Endothelial cell of umbilical vein (primary cell): Measurements from ENCODE around the gene CDCP1. TPM values are rescaled to one million over a fixed set of nuclear protein-coding genes. Genes with fewer than 3 reads are reported as not detected.

Experiments used
- BruUV-seq: library from RNA; stranded (reverse); fragments of 400-500 nt; replicated peaks from 2 replicates; lab custom pipeline; 2021; lab: Mats Ljungman, UMichigan
- CTCF ChIA-PET: fragments of 300-600, 350-600 bp; sonication (Branson Sonifier 250); formaldehyde crosslinking; loops from one replicate; lab custom pipeline; 2021; ENCODE audit warnings: antibody characterized with exemption, inconsistent platforms; lab: Charles Lee
- POLR2A ChIA-PET: fragments of 300-600, 350-600 bp; sonication (Branson Sonifier 250); formaldehyde crosslinking; loops from one replicate; lab custom pipeline; 2021; ENCODE audit warnings: antibody characterized with exemption, inconsistent platforms; lab: Charles Lee
- DNase-seq: peaks from one replicate; pipeline ENCODE4 v3.0.0-alpha.2; 2011; ENCODE audit warnings: low read depth, low spot score
- FAIRE-seq: peaks from 2 replicates; lab custom pipeline; 2011; peaks lifted over from hg19 to GRCh38; lab: Jason Lieb, UNC
- H2AFZ ChIP-seq: 2 replicates; pipeline ENCODE4 v1.6.0; 2012; ENCODE audit warnings: low read depth, low read length, control low read depth, inconsistent platforms
- H3K27ac ChIP-seq: 2 replicates; pipeline ENCODE4 v1.5.1; 2011; ENCODE audit warnings: low read depth, mild to moderate bottlenecking, control low read depth, low read length, moderate library complexity; ENCODE audit not compliant: insufficient read depth
- H3K27me3 ChIP-seq, 2 experiments: 2 replicates each; pipeline versions ENCODE4 v1.6.0 to v1.6.1; 2011; ENCODE audit warnings: low read length in 2 of 2, mixed read lengths in 1 of 2; ENCODE audit not compliant: control insufficient read depth in 2 of 2, insufficient read depth in 2 of 2
- H3K36me3 ChIP-seq, 2 experiments: 2 replicates in 1 of 2; 3 replicates in 1 of 2; pipeline ENCODE4 v1.5.1; 2011; ENCODE audit warnings: low read length in 2 of 2, mild to moderate bottlenecking in 1 of 2, moderate library complexity in 1 of 2; ENCODE audit not compliant: control insufficient read depth in 2 of 2, insufficient read depth in 2 of 2; ENCODE audit errors: extremely low read depth in 1 of 2
- H3K4me1 ChIP-seq: 3 replicates; pipeline ENCODE4 v1.5.1; 2011; ENCODE audit warnings: mild to moderate bottlenecking, low read length; ENCODE audit not compliant: control insufficient read depth, insufficient read depth; ENCODE audit errors: extremely low read depth
- H3K4me2 ChIP-seq: 2 replicates; pipeline ENCODE4 v1.6.1; 2011; ENCODE audit warnings: low read length, control low read depth, mixed read lengths; ENCODE audit not compliant: insufficient read depth
- H3K4me3 ChIP-seq, 3 experiments: fragments of 200-600 bp in 1 of 3; sonication (generic), shearing (Covaris generic) in 1 of 3; replicated peaks in 1 of 3; 2 replicates each; pipeline ENCODE4 v1.5.1; 2011 to 2016; ENCODE audit warnings: control low read depth in 3 of 3, low read length in 3 of 3, mild to moderate bottlenecking in 2 of 3, inconsistent platforms in 1 of 3, low read depth in 1 of 3, moderate library complexity in 1 of 3; ENCODE audit not compliant: insufficient read depth in 1 of 3
- H3K79me2 ChIP-seq: 2 replicates; pipeline ENCODE4 v1.6.0; 2012; ENCODE audit warnings: low read length, inconsistent platforms; ENCODE audit not compliant: control insufficient read depth, insufficient read depth
- H3K9ac ChIP-seq: replicated peaks from 2 replicates; pipeline ENCODE3; 2011; ENCODE audit warnings: low read length, control low read depth; ENCODE audit not compliant: insufficient read depth; ENCODE audit errors: extremely low read depth
- H3K9me1 ChIP-seq: replicated peaks from 3 replicates; pipeline ENCODE4 v1.6.0; 2011; ENCODE audit warnings: mild to moderate bottlenecking, low read length; ENCODE audit not compliant: control insufficient read depth, insufficient read depth; ENCODE audit errors: extremely low read depth
- H3K9me3 ChIP-seq: replicated peaks from 2 replicates; pipeline ENCODE4 v1.5.1; 2012; ENCODE audit warnings: low read length, inconsistent platforms; ENCODE audit not compliant: control insufficient read depth, insufficient read depth
- H4K20me1 ChIP-seq: replicated peaks from 2 replicates; pipeline ENCODE3; 2011; ENCODE audit warnings: mild to moderate bottlenecking, low read length; ENCODE audit not compliant: control insufficient read depth, insufficient read depth; ENCODE audit errors: extremely low read depth
- EZH2 ChIP-seq: IDR thresholded peaks from 2 replicates; pipeline ENCODE4 v1.6.1; 2012; ENCODE audit warnings: borderline replicate concordance, low read depth, mild to moderate bottlenecking, moderate library complexity, low read length, inconsistent platforms; ENCODE audit not compliant: severe bottlenecking
- FOS ChIP-seq: IDR thresholded peaks from 2 replicates; pipeline ENCODE4 v1.6.1; 2011; ENCODE audit warnings: mild to moderate bottlenecking, low read length, moderate library complexity, borderline replicate concordance; ENCODE audit not compliant: insufficient read depth
- GATA2 ChIP-seq: IDR thresholded peaks from 2 replicates; pipeline ENCODE4 v1.7.0; 2011; ENCODE audit warnings: low read depth, mild to moderate bottlenecking, moderate library complexity, mixed read lengths, low read length; ENCODE audit not compliant: insufficient read length, insufficient read depth
- JUN ChIP-seq: IDR thresholded peaks from 2 replicates; pipeline ENCODE4 v1.6.1; 2011; ENCODE audit warnings: borderline replicate concordance, low read depth; ENCODE audit not compliant: insufficient read length, insufficient read depth
- MAX ChIP-seq: IDR thresholded peaks from 2 replicates; pipeline ENCODE4 v1.6.1; 2011; ENCODE audit not compliant: insufficient read depth, insufficient read length
- MYC ChIP-seq: IDR thresholded peaks from one replicate; pipeline ENCODE4 v1.6.1; 2011; ENCODE audit warnings: mild to moderate bottlenecking, low read depth, low read length
- POLR2A ChIP-seq: IDR thresholded peaks from 2 replicates; pipeline ENCODE4 v1.6.1; 2012; ENCODE audit warnings: low read depth, mild to moderate bottlenecking, control low read depth, low read length
- POLR2AphosphoS5 ChIP-seq: IDR thresholded peaks from 2 replicates; pipeline ENCODE4 v1.6.1; 2012; ENCODE audit warnings: low read depth, mild to moderate bottlenecking, control low read depth, low read length, moderate library complexity; ENCODE audit not compliant: insufficient read depth
- dilution Hi-C: fragments of 300-500 bp; cut with MboI; formaldehyde crosslinking; loops from one replicate; pipeline ENCODE4 v1.15.0; 2019; ENCODE audit warnings: low sequenced_read_pairs; ENCODE audit not compliant: extremely low pct_ligation_motif_present
- intact Hi-C: fragments of 100-400 bp; cut with micrococcal nuclease; formaldehyde crosslinking; loops from one replicate; pipeline ENCODE4 v1.10.0; 2022
- polyA plus RNA-seq, 4 experiments: library from polyadenylated mRNA; depleted of rRNA in 3 of 4; stranded (reverse) in 3 of 4; unstranded in 1 of 4; fragments of >200 nt; gene quantifications; 2 replicates each; pipeline versions ENCODE4 v1.2.1 to v1.2.3, GENCODE V29; 2011 to 2012; ENCODE audit warnings: missing spikeins in 1 of 4
- total RNA-seq: library from RNA; stranded (reverse); gene quantifications from 2 replicates; pipeline ENCODE4 v1.2.3, GENCODE V29; 2021
- TF ChIP-seq, protein P1 (sequence below), 2 donors: IDR thresholded peaks; 1 replicate in 1 of 2; 2 replicates in 1 of 2; pipeline ENCODE4 v1.5.1; 2011; ENCODE audit warnings: low read length in 2 of 2, mild to moderate bottlenecking in 2 of 2, moderate library complexity in 2 of 2, control low read depth in 1 of 2, inconsistent platforms in 1 of 2, low read depth in 1 of 2; ENCODE audit not compliant: insufficient read depth in 1 of 2; ENCODE audit errors: extremely low read depth in 1 of 2

CDCP1 gene
- total and polyA plus RNA-seq, 2 donors (not counting 3 experiments of a cell fraction or from before 2014, with no cell fraction given) = 0.01 to 0.22 TPM

GRCh38 chr3:45180051-45180450 lies 33.9 kb upstream of the CDCP1 start:
- CTCF ChIA-PET = no interaction called here
- no peaks in the 10 kb centered on the region for H3K4me1 ChIP-seq
- no peaks in the 10 kb centered on the region for H3K9me3 ChIP-seq
- H3K36me3 ChIP-seq = no peaks in the 10 kb centered on the region
- H3K4me3 ChIP-seq = no peak overlapping the region
- TF ChIP-seq MAX (no peak), MYC (no peak), EZH2 (no peak), POLR2A (no peak), JUN (no peak), POLR2AphosphoS5 (no peak), FOS (no peak), GATA2 (no peak)
- TF ChIP-seq, protein P1, sequence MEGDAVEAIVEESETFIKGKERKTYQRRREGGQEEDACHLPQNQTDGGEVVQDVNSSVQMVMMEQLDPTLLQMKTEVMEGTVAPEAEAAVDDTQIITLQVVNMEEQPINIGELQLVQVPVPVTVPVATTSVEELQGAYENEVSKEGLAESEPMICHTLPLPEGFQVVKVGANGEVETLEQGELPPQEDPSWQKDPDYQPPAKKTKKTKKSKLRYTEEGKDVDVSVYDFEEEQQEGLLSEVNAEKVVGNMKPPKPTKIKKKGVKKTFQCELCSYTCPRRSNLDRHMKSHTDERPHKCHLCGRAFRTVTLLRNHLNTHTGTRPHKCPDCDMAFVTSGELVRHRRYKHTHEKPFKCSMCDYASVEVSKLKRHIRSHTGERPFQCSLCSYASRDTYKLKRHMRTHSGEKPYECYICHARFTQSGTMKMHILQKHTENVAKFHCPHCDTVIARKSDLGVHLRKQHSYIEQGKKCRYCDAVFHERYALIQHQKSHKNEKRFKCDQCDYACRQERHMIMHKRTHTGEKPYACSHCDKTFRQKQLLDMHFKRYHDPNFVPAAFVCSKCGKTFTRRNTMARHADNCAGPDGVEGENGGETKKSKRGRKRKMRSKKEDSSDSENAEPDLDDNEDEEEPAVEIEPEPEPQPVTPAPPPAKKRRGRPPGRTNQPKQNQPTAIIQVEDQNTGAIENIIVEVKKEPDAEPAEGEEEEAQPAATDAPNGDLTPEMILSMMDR (IDR thresholded peaks at IDR 0.05; ENCODE audit: extremely low read depth in 1 of 2, insufficient read depth in 1 of 2, low read depth in 1 of 2, low read length in 2 of 2) = no peak
- H2AFZ ChIP-seq = no peak overlapping the region
- dilution Hi-C loops = no loop called here
- no TSS peak for BruUV-seq
- intact Hi-C loops = no loop called here
- DNase-seq = no peak
- peaks cover 0 to 2% of the 10 kb centered on the region in 2 experiments for H3K27me3 ChIP-seq
- H3K79me2 ChIP-seq = no peaks in the 10 kb centered on the region
- no peak overlapping the region for H3K9ac ChIP-seq
- no peaks in the 10 kb centered on the region for H3K9me1 ChIP-seq
- no peaks in the 10 kb centered on the region for H4K20me1 ChIP-seq
- H3K27ac ChIP-seq = no peak overlapping the region
- no peak for FAIRE-seq
- H3K4me2 ChIP-seq = no peak overlapping the region
- POLR2A ChIA-PET = no interaction called here
